GM10847 (cell line): ENCODE data around the gene CMTM7.

Experiments used
- POLR2A ChIP-seq: IDR thresholded peaks from 2 replicates; pipeline ENCODE4 v1.6.1; 2011; ENCODE audit not compliant: insufficient read length; ENCODE audit errors: extremely low read depth

Gene CMTM7

GRCh38 chr3:32421991-32422859, 30.6 kb downstream of the CMTM7 start:
- no peak for TF ChIP-seq POLR2A

GRCh38 chr3:32422943-32423342, 31.3 kb downstream of the CMTM7 start:
- TF ChIP-seq POLR2A, result no peak

DNA sequence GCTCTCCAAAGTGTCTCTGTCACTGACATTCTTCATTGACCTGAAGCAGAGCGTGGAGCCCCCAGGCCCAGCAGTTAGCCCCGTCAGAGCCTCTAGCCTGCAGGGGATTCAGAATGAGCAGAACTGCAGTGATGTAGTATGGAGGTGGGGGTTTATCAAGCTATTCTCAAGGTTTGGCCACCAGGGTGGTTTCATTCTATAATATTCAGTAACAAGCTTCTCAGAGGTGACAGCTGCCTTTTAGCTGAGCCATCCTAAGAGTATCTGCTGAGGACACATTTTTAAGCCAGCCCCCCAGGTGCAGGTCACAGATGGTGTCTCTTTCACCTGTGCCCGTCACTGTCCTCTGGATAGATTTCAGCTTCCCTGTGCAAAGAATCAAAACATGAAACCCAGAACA, 31.9 kb downstream of the CMTM7 start:
- TF ChIP-seq POLR2A, result no peak

DNA sequence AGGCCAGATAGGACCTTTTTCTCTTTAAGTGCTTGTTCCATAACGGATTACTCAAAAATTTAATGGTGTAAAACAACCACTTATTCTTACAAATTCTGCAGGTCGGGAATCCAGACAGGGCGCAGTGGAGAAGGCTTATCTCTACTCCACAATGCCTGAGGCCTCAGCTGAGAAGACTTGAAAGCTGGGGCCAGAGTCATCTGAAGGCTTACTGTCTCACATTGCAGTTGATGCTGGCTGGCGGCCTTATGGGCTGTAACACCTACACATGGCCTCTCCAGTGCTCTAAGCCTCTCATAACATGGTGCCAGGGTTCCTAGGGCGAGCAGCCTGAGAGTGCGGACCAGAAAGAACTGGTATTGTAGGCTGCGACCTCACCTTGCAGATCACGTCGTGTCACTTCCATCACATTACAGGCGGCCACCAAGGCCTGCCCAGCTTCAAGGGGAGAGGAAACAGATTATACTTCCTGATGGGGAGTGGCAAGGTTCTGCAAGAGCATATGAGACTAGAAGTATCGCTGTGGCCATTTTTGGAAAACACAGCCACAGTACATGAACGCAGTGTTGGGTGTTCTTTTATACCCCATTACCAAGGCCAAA, 32.4 kb downstream of the CMTM7 start:
- TF ChIP-seq POLR2A, result no peak

DNA sequence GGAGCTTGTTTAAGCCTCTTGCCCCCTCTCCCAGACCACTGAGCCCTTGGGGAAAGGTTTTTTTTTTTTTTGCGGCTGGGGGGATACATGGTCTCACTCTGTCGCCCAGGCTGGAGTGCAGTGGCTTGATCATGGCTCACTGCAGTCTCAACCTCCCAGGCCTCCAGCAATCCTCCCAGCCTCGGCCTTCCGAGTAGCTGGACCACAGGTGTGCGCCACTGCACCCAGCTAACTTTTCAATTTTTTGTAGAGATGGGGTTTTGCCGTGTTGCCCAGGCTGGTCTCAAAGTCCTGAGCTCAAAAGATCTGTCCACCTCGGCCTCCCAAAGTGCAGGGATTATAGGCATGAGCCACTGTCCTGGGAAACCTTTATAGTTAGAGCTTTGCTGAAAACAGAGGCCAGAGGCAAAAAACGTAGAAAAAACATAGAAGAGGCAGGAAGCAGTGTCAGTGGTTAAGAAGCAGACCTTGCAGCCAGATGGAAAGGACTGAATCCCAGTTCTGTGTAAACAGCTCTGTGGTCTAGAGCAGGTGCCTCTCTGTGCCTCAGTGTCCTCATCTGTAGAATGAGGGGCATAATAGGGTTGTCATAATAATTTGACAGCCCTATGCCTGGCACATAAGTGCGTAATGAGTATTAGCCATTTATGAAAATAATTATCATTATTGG, 33.1 kb downstream of the CMTM7 start:
- TF ChIP-seq POLR2A, result no peak

DNA sequence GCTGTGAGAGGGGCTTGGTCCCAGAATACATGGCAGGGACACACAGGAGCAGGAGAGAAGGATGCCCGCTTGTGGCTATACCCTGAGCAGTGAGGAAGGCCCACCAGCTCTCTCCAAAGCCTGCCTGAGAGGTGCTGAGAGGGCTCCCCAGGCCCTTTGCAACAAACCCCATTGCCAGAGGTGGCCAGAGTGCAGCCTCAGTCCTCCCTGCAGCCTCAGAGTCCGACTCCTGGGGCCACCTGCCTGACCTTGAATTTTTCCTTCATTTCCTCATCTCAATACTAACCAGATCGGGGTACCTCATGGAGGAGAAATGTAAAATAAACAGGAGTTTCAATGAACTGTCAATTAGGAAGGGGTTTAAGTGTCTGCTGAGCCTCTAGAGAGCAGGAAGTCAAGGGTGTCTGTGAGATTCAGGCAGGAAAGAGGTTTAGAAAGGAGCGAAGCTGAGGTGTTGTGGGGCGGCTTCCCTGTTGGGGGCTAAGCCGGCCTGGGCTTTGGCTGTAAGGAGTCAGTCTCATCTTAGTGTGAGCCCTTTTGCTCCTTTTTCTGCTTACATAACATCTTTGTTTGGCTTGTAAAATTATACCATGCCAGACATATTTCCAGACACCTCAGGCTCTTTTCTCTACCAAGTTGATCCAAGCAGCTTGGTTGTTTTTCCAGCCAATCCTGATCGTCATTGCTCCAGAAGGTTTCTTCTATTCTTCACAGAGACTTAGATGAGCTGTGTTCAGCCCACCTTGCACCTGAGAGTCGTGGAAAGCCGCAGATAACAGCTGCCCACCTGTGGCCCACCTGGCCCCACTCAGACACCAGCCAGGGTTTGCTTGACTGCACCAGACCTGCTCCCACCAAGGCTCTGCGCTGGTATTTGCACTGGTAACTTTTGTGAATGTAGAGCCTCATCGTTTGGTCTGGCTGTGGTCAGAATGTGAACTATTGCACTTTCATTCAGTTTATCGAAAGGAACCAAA, 36.7 kb downstream of the CMTM7 start:
- TF ChIP-seq POLR2A, result no peak

GRCh38 chr3:32430900-32431299, 39.2 kb downstream of the CMTM7 start:
- no peak for TF ChIP-seq POLR2A

GRCh38 chr3:32431481-32431880, 39.8 kb downstream of the CMTM7 start:
- TF ChIP-seq POLR2A, result no peak

GRCh38 chr3:32432045-32432710, 40.5 kb downstream of the CMTM7 start:
- no peak for TF ChIP-seq POLR2A

GRCh38 chr3:32432711-32433530, 41.3 kb downstream of the CMTM7 start:
- TF ChIP-seq POLR2A, result no peak

GRCh38 chr3:32434206-32434605, 42.6 kb downstream of the CMTM7 start:
- no peak for TF ChIP-seq POLR2A

DNA sequence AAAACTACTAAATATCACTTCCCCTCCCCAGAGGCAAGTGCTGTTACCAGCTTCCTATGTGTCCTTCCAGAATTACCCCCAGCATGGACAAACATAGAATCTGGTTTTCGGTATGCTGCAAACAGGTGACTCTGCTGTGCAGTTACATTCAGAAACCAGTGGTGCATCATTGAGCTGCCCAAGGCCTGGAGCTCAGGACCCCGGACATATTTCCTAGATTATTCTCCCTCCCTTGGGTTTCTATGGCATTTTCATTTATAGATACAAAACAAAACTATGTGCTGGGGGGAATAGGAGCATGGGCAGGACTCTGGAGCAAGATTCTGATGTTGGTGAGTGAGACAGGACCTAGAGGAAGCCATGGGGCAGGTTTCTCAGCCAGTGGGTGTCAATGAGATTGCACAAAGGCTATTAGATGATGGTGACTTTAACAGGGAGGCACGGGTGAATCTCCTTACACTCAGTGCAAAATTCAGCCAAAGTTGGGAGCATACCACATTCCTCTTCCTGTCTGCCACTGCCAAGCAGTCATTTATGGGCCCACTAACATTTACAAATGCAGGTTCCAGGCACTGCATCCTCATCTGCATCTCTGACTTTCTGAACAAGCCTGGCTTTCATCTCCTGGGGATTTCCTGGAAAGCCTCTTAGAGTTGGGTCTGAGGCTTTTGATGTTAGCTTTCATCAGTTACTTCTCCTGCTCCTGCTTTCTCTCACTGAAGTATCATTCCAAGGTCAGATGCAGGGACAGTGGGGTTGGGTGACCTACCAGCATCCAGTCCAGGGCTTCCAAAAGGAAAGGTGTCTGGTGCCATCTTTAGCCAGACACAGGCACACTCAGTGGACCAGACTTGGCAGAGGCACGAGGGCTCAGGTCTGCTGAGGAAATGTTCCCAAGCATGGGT, 44.5 kb downstream of the CMTM7 start:
- no peak for TF ChIP-seq POLR2A

DNA sequence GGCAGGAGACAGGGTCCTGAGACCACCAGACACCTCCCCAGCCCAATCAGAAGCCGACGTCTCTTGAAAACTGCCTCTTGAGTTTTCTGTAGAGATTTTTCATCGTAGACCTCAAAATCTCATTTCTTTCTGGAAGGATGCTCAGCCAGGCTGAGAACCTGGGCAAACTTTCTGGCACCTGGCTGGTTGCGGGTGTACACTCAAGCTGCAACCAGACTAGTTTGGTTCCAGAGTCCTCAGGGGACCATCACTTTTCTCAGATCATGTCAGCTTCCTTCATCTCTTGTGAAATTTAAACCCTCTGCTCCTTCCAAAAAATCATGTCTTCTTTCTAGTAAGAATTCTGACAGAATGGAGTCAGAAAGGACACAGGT, 45.1 kb downstream of the CMTM7 start:
- TF ChIP-seq POLR2A, result no peak
